ENCODE measurements around the gene F3. TPM values are rescaled to one million over a fixed set of nuclear protein-coding genes. Genes with fewer than 3 reads are reported as not detected.

F3 gene
- total RNA-seq, 1 experiment from 2014 or later: 0.40 TPM

GRCh38 chr1:94539496-94539895 is 2.1 kb downstream of the F3 start:
- H3K4me3 ChIP-seq: no peak overlapping the region
- H3K36me3 ChIP-seq: no peaks in the 10 kb centered on the region
- H3K27me3 ChIP-seq: no peaks in the 10 kb centered on the region
- peak; percentile 90 for DNase-seq
- H3K9me3 ChIP-seq: no peaks in the 10 kb centered on the region

GRCh38 chr1:94538243-94538827 is 3.2 kb downstream of the F3 start:
- H3K9me3 ChIP-seq: no peaks in the 10 kb centered on the region
- H3K27me3 ChIP-seq: no peaks in the 10 kb centered on the region
- no peak overlapping the region for H3K4me3 ChIP-seq
- H3K36me3 ChIP-seq: no peaks in the 10 kb centered on the region
- DNase-seq: no peak

GRCh38 chr1:94537254-94537653 is 4.3 kb downstream of the F3 start:
- no peak for DNase-seq
- Histone ChIP-seq H3K9me3 (no peaks in the 10 kb centered on the region), H3K36me3 (no peaks in the 10 kb centered on the region), H3K27me3 (no peaks in the 10 kb centered on the region), H3K4me3 (no peak overlapping the region)

GRCh38 chr1:94535879-94536278 is 5.7 kb downstream of the F3 start:
- no peaks in the 10 kb centered on the region for H3K36me3 ChIP-seq
- no peak for DNase-seq
- no peaks in the 10 kb centered on the region for H3K9me3 ChIP-seq
- no peaks in the 10 kb centered on the region for H3K27me3 ChIP-seq
- H3K4me3 ChIP-seq: no peak overlapping the region

GRCh38 chr1:94535095-94535494 is 6.5 kb downstream of the F3 start:
- Histone ChIP-seq H3K9me3 (no peaks in the 10 kb centered on the region), H3K4me3 (no peak overlapping the region), H3K36me3 (no peaks in the 10 kb centered on the region), H3K27me3 (no peaks in the 10 kb centered on the region)
- DNase-seq: no peak

- no peaks in the 10 kb centered on the region for H3K27me3 ChIP-seq
- H3K36me3 ChIP-seq: no peaks in the 10 kb centered on the region
- H3K4me3 ChIP-seq: no peak overlapping the region
- no peak for DNase-seq
- H3K9me3 ChIP-seq: no peaks in the 10 kb centered on the region
Measured at GRCh38 chr1:94532077-94532476, 9.5 kb downstream of the F3 start.

GRCh38 chr1:94531664-94532063 is 9.9 kb downstream of the F3 start:
- no peaks in the 10 kb centered on the region for H3K9me3 ChIP-seq
- no peak for DNase-seq
- no peaks in the 10 kb centered on the region for H3K27me3 ChIP-seq
- H3K4me3 ChIP-seq: no peak overlapping the region
- H3K36me3 ChIP-seq: no peaks in the 10 kb centered on the region

GRCh38 chr1:94530373-94530878 is 11.1 kb downstream of the F3 start:
- H3K4me3 ChIP-seq: no peak overlapping the region
- DNase-seq: no peak
- H3K36me3 ChIP-seq: no peaks in the 10 kb centered on the region
- H3K27me3 ChIP-seq: no peaks in the 10 kb centered on the region
- no peaks in the 10 kb centered on the region for H3K9me3 ChIP-seq

- no peaks in the 10 kb centered on the region for H3K36me3 ChIP-seq
- H3K9me3 ChIP-seq: no peaks in the 10 kb centered on the region
- no peaks in the 10 kb centered on the region for H3K27me3 ChIP-seq
- no peak for DNase-seq
- no peak overlapping the region for H3K4me3 ChIP-seq
Measured at GRCh38 chr1:94529416-94529815, 12.1 kb downstream of the F3 start.

- H3K4me3 ChIP-seq: no peak overlapping the region
- H3K9me3 ChIP-seq: no peaks in the 10 kb centered on the region
Measured at GRCh38 chr1:94528826-94529225, 12.7 kb downstream of the F3 start.

GRCh38 chr1:94528299-94528698 is 13.3 kb downstream of the F3 start:
- Histone ChIP-seq H3K36me3 (no peaks in the 10 kb centered on the region), H3K9me3 (no peaks in the 10 kb centered on the region), H3K27me3 (no peaks in the 10 kb centered on the region), H3K4me3 (no peak overlapping the region)
- DNase-seq: no peak

More at GRCh38 chr1:94528826-94529225, 12.7 kb downstream of the F3 start:
- H3K36me3 ChIP-seq: no peaks in the 10 kb centered on the region
- DNase-seq: no peak
- no peaks in the 10 kb centered on the region for H3K27me3 ChIP-seq

GRCh38 chr1:94527447-94528031 is 14.0 kb downstream of the F3 start:
- Histone ChIP-seq H3K9me3 (no peaks in the 10 kb centered on the region), H3K4me3 (no peak overlapping the region), H3K27me3 (no peaks in the 10 kb centered on the region), H3K36me3 (no peaks in the 10 kb centered on the region)
- DNase-seq: no peak

GRCh38 chr1:94526152-94526980 is 15.2 kb downstream of the F3 start:
- Histone ChIP-seq H3K9me3 (no peaks in the 10 kb centered on the region), H3K27me3 (no peaks in the 10 kb centered on the region), H3K36me3 (no peaks in the 10 kb centered on the region), H3K4me3 (no peak overlapping the region)
- DNase-seq: no peak

GRCh38 chr1:94524531-94524930 is 17.0 kb downstream of the F3 start:
- no peak for DNase-seq
- Histone ChIP-seq H3K36me3 (no peaks in the 10 kb centered on the region), H3K9me3 (no peaks in the 10 kb centered on the region), H3K4me3 (no peak overlapping the region), H3K27me3 (no peaks in the 10 kb centered on the region)

- H3K4me3 ChIP-seq: no peak overlapping the region
- DNase-seq: no peak
- H3K9me3 ChIP-seq: no peaks in the 10 kb centered on the region
- no peaks in the 10 kb centered on the region for H3K27me3 ChIP-seq
- H3K36me3 ChIP-seq: no peaks in the 10 kb centered on the region; the same call in 1 of the 2 replicates
Measured at GRCh38 chr1:94522304-94522703, 19.3 kb downstream of the F3 start.

GRCh38 chr1:94519351-94519750 is 22.2 kb downstream of the F3 start:
- no peak overlapping the region for H3K4me3 ChIP-seq
- no peaks in the 10 kb centered on the region for H3K27me3 ChIP-seq
- H3K9me3 ChIP-seq: no peaks in the 10 kb centered on the region
- DNase-seq: no peak
- H3K36me3 ChIP-seq: no peaks in the 10 kb centered on the region; the same call in 1 of the 2 replicates

GRCh38 chr1:94515296-94515947 is 26.1 kb downstream of the F3 start:
- DNase-seq: no peak
- H3K4me3 ChIP-seq: no peak overlapping the region
- H3K27me3 ChIP-seq: no peaks in the 10 kb centered on the region
- H3K36me3 ChIP-seq: no peaks in the 10 kb centered on the region; the same call in 1 of the 2 replicates
- H3K9me3 ChIP-seq: no peaks in the 10 kb centered on the region
